Hematopoietic multipotent progenitor cell (in vitro differentiated cells): ENCODE results near the gene USP2. TPM values are rescaled to one million over a fixed set of nuclear protein-coding genes. Genes with fewer than 3 reads are reported as not detected.
A peak's percentile ranks its signal among the peaks of the same experiment; 100 is the strongest.

Experiments
- DNase-seq, 3 donors: peaks; one replicate each; pipeline ENCODE4 v3.0.0-alpha.2; 2011 to 2015; ENCODE audit warnings: low read depth in 2 of 3, low spot score in 2 of 3
- total RNA-seq: library from RNA; depleted of rRNA; stranded (reverse); fragments of >200 nt; gene quantifications from one replicate; pipeline ENCODE4 v1.2.3, GENCODE V29; 2012

The USP2 gene
- total RNA-seq, 1 donor = 0.54 TPM

DNA sequence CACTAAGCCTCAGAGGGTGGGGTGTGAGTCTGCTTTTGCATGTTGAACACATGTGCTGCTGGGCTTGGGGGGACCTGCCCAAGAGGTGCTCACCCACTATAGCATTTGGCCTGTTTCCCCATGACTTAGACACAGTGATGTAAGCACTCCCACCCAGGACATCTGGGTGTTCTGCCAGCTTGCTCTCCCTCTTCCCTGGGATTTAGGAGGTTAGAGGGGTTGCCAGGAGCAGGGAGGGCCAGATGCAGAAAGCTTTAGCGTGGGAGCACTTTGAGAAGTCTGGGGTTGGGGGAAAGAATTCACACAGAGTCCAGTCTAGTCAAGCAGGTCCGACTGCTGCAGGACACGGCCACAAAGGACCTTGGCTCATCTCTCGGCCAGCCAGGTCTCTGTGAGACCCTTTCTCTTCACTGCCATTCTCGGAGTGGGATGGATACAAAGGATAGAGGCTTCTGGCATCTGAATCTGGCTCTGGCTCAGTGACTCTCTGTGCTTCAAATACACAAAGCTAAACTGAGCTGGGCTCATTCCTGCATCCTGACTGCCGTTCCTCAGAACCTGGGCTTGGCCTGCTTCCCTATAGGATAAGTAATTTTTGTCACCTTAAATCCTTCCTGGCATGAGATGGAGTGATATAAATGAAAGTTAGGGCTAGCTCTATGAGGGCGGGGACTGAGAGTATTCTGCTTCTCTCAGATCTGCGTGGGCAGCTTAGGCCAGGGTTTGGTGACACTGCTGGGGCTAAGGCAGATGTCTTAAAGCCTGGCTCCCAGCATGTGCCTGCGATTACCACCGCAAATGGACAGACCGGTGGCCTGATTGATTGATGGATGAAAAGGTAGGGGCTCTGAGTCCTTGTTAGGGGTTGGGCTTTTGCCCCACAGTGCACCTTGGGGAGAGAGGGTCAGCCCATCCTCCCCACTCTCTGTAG, 14.5 kb downstream of the USP2 start:
- no peak for DNase-seq

DNA sequence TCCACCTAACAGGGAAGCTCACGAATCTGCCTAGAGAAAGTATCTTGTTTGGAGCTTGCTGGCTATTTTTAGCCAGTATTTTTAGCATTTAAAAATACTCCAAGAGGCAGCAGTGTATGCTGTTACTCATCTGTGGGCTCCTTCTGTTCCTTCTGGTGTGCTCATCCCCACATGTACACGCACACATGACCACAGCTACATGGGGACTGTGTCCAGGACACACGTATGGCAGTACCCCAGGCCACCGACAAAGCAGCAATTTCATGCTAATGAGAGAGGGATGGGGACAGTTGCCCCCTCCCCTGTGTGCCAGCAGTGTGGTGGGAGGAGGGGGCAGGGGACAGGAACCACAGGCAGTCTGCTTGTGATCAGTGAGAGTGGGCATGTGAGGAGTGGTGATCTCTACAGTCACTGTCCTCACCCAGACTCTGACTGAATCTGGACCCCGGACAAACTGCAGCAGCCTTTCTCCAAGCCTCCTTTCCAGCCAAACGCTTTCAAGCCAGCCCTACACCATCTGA, 16.4 kb downstream of the USP2 start:
- no peak for DNase-seq

DNA sequence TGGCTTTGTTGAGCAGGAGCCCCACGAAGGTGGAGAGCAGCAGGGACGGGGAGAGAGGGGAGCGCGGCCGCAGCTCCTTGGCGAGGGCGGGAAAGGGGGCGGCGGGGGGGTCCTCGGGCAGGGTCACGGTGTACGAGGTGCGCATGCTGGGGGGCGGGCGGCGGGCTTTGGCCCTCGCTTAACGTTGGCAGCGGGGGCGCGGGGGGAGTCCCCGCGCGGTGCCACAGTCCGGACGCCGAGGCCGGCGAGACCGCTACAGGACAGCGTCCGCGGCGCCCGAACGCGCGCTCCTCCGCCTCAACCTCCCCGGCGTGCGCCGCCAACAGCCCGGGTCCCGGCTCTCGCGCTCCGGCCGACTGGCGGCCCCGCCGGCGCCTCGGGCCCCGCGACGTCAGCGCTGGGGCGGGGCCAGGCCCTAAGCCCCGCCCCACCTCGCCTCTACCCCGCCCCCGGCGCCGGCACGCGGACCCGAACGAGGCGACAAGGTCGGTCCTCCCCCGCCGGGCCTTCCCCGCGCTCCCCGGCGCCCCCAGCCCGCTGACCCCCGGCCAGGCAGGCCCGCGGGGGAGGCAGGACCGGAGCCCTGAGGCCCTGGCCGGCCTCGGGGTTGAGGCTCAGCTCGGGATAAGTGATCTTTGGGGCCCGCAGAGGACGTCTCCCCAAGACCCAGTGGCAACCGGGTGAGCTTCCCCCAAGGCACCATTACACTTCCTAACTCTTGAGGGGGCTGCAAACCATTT, 17.5 kb downstream of the USP2 start:
- DNase-seq = peak in 2 of 3 donors; percentile 38 to 55

DNA sequence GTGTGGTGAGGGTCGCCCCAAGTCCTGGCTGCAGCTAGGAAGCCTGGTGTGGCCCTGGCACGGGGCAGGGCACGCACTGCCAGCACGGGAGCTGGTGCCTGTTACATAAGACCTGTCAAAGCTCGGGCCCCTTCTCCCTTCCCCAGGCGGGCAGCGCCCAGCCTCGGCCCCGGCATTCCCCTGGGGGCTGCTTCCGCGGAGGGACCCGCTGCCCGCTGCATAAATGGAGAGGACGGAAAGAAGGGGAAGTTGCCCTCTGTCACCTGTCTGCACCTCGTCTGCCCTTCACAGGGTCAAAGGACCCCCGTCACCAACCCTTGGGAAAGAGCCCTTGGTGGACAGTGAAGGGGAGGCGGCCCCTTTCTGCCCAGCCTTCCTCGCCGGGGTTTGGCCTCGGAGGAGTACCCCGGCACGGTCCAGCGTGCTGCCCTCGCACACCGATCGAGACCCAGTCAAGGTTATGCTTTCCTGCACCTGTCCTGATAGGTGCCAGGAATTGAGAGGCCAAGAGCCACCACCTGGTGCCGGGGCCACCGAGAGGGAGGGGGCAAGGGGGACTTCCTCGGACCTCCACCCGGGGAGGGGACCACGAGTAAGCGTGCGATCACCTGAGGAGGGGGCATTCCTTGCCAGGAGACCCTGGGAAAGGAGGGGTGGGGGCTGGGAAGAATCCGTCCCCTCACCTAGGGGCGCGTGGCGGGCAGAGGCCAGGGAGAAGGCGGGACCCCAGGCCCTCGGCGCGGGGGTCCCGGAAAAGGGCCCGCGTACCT, 18.2 kb downstream of the USP2 start:
- DNase-seq = no peak

DNA sequence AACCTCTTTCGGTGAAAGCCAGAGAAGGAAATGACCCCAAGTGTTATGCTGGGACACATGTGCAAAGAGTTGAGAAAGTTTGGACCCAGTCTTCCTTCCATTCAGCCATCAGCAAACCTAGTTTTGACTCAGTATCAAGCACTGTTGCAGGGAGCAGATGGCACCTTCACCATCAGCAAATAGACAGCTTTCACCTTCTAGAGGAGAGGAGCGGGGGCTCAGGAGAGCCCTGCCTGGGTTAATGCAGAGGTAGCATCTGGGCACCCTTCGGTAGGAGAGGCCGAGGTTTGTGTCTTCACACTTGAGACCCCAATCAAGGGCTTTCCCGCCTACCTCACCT, 18.8 kb downstream of the USP2 start:
- no peak for DNase-seq

DNA sequence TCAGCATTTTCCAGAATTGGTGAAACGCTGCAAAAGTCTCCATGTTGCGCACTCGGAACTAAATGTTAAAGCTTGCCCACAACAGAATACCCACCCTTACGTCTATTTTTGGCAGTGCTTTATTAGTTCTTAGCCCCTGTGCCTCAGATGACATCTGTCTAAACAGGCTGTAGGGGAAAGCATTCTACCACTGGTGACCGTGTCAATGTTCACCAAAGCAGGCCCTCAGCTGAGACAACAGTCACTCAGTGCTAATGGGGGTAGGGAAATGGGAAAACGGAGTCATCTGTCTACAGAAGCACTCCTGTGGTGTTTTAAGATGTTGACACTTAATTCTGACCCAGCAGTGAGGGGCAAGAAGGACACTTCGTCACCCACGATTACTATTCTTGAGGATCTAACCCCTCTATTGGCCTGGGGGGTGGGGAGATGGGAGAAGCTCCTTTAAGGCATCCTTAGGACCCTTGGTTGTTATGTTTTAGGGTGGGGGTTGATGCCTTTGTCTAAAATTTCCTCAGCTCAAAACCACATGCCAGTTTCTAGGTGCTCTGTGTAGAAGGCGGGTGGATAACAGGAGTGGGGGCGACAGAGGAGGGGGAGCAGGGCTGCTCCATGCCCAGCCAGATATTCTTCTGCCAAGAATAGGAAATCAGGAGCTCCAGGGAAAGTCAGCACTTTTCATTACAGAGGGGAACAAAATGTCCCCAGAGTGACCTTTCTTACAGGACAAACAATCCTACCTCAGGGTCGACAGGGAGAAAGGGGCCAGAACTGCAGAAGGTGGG, 19.4 kb downstream of the USP2 start:
- no peak for DNase-seq

DNA sequence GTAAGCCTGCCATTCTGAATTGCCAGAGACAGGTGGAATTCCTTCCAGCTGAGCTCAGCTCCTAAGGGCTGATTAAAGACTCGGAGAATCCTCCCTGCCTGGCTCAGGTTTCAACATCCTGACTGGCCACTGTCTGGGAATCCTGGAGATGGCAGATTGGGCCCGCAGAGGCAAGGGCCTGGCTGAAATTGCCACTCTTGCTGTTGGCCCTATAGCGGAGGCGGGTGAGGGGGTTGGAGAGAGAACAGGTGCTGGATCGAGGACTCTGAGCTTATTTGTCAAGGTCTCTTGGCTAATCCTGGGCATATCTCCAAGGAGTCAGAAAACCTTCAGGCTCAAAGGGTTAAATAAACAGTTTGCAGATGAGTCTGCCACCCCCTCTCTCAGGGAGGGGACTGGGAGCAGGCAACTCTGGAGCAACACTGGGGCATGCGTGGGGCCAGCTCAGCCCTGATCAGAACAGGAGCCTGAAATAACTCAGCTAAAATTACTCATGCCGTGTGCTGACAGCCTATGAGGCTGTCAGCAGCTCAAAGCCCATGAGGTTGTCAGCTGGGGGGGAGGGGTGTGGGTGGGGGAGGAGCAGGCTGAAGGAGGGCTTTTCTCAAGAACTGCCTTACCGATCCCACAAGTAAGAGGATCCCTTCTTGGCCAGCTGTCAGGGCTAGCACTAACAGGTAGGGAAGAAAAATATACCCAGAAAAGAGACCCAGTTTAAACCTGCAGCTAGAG, 20.3 kb downstream of the USP2 start:
- no peak for DNase-seq

DNA sequence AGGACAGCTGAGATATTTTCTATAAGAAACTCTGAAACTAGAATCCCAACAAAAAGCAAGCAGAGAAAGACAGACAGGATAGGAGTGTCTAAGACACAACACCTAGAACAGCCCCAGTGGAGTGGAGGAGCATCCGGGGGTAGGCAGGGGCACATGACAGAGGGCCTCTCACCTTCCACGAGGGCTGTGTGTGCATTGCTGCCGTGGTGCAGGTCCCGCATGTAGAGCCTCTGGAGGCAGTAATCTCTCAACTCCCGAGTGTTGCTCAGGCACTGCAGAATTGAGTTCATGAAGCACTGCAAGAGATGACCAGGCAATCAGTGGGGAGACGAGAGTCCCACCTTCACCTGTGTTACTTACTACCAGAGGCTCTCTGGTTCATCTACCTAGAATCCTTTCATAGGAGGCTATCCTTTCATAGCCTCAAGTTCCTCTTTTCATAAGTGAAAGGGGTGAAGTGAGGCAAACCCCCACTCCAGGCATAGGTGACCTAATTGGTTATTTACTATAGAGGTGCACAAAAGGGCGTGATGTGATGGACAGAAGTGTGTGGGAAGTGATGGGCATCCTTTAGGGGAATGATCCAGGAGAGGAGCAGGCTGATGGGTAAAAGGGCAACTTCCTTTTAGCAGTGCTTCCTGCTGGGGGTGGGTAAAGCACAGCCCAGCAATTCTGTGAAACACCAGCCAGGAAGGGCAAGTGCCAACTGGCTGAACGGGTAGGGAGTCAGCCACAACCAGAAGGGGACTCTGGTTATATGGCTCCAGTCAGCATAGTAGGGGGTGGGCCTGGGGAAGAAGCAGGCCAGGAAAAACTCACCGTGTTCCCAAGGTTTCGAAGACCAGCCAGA, 21.9 kb downstream of the USP2 start:
- DNase-seq = peak in 1 of 3 donors; percentile 62

DNA sequence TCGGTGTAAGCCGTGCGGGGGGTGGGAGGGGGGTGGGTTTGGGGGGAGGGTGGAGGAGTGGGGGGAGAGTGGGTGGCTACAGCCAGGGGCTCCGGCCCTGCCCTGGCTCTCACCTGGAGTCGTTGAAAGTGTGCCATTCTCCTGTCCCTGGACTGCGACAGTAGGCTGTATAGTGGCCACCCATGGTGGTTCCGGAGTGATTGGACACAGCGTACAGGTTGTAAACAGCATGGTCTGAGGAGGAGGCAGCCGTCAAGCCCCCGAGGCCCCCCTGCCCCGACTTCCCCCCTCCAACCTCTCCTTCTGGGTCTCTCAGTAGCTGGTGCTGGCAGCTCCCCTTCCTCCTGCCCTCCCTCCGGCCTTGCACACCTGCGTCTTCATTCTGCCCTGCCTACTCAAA, 24.4 kb downstream of the USP2 start:
- DNase-seq = no peak

DNA sequence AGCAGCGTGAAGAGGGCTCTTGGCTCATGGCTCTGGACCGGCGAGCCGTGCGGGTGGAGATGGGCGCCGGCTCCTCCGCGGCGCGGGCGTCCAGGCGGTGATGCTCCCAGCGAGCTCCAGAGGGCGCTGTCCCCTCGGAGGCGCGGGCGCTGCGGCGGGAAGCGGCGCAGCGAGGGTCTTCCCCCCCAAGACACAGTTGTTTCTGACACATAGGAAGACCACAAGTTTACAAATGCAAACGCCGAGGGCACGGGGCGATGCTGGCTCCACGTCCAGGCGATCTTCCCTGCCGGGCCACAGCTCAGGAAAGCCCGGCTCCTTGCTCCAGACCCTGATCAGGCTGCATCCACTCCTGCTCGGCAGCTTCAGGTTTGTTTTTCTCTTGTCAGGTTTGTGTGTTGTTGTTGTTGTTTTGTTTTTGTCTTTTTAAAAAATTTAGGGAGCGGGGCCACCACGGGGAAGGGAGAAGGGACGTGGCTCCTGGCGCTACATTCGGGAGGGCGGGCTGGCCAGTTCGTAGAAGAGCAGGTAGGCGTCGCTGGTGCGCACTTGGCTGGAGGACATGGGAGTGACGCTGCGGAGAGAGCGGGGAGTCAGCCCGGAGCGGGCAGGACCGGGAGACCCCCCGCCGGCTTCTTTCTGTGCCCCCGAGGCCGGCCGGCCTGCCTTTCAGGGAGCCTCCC, 25.0 kb downstream of the USP2 start:
- peak; percentile 54 to 83 (median 73) for DNase-seq

DNA sequence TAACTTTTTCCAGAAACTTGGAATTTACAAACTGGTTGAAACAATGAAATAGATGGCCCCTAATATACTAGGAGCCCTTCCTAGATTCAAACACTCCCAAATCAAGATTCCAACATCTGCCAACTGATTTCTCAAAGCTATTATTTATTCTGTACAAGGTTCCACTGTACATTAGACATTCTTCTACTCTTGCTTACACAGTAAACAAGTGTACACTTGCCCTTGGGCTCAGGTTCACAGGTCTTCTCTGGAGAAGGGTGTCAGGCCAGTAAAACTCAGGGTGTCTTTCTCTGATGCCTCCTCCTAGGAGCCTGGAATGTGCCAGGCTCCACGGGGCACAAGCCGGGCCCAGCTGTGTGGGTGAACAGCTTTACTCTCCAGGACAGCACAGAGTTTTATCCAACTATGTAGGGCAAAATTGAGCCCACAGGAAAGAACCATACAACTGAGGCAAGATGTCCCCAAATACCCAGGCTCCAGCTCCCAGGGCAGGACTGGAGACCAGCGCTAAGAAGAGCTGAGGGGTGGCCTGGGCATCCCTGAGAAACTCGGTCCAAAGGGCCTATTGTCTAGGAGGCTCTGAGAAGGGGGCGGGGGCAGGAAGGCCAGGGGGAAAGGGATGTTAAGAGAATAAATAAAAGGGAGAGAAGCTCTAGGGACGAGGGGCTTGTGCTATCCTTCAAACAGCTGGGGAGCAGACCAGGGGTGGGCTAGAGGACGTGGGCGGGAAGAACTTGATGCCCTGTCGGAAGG, 26.2 kb downstream of the USP2 start:
- no peak for DNase-seq

DNA sequence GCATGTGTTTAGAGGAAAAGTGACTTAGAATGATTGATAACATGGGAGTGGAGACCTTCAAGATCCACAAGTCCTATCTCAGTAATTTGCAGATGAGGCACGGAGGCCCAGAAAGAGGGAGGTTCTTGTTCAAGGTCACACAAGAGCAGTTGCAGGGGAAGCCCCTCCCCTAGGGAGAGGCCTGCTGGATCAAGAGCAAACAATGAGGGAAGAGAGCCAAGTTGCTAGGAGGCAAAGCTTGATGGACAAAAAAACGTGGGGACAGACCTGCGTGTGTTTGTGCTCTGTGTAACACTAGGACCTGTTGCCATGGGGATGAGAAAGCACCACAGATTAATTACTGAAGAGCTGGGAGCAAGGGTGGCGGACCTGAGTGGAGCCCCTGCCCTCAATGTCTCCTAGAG, 28.6 kb downstream of the USP2 start:
- DNase-seq = no peak

DNA sequence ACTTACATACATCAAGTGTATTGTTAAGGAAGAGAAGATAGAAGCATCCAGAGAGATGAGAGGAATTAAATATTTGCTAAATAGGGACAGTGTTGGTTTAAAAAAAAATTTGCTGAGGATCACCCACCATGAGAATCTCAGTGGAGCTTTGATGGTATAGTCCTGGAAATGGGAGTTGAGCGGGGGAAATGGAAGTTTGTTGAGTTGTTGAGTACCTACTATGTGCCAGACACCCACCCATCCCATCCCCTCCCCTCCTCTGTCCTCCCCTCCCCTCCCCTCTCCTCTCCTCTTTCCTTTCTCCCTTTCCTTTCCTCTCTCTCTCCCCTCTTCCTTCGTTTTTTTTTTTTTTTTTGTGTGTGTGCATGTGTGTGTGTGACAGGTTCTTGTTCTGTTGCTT, 30.3 kb downstream of the USP2 start:
- no peak for DNase-seq

DNA sequence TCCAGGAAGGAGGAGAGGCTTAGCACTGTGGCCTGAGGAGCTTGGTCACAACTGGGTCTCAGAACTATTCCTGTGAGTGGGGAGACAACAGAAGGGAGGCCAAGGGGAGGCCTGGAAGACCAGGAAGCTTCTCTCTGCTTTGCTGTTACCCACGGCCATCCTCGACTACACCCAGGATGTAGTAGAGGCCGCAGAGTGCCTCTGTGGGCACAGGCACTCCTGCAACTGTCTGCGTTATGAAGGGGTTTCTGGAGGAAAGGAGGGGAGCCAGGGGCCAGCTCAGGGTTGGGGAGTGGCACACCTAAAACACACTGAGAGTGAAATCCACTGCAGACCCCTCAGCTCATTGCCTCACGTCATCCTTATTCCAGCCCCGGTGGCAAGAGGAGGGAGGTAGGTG, 31.2 kb downstream of the USP2 start:
- DNase-seq = no peak

DNA sequence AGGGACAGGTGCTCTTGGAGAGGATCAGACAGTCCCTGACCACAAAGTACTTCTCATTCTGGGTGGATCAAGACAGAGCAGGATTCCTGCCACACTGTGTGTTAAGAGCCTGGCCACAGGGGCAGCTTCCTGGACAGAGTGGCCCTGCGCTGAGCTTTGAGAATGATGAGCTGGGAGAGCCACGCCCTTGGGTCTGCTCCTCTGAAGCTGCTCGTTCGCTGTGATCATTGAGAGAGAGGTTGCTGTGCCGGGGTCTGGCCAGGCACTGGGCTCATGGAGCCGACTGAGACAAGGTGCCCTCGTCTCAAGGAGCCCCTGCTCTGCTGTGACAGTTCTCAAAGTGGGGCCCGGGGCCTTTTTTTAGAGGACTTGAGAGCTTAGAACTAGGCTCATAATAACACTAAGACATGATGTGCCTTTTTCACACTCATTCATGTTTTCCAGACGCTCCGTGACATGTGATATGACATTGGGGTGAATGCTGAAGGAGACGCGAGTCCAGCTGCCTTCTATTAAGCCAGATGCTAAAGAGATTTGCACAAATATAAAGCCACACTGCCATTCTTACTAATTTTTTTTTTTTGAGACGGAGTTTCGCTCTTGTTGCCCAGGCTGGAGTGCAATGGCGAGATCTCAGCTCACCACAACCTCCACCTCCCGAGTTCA, 33.4 kb downstream of the USP2 start:
- no peak for DNase-seq

DNA sequence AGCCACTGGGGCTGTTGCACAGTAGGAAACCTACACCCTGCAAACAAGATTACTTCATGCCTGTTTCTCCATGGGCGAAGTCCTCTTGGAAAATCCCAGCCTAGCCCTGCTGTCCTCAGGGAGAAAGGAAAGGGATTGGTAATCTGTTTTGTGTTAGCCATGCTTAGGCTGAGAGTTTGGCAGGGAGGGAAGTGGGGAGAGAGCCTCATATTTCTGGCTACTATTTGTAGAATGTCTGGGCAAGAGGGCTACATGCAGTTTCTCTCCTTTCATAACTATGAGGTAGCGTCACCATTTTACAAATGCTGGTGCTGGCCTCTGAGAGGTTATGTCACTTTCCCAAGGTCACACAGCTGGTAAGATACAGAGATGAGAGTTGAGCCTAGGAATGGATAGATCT, 34.2 kb downstream of the USP2 start:
- no peak for DNase-seq

DNA sequence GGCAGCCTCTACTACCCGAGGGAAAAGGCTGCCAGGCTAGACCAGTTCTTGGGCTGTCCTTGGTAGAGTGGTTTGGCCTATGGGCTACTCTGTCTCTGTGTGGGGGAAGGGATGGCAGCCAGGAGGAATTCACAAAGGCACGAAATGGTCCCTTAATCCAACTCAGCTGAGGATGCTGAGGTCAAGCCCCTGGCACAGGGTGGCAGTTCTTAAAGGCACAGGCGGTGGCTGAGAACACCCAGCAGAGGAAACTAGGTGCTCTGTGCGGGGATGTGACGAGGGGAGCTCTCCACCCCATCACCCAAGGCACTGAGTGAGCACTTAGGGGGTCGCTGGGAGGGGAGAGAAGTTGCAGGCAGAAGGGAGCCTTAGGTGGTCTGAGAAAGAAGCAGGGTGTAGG, 34.9 kb downstream of the USP2 start, which contains the start of gene MFRP:
Gene MFRP (minus strand): TSS at position 101 of the 400 bp plus-strand sequence. CDS start 192 bp downstream, outside the sequence.
- DNase-seq = no peak
